Progenitor cell of endocrine pancreas (in vitro differentiated cells): Measurements from ENCODE around the gene NKX2-2. TPM values are rescaled to one million over a fixed set of nuclear protein-coding genes. Genes with fewer than 3 reads are reported as not detected.

Experiments
- DNase-seq: peaks from one replicate; pipeline ENCODE4 v3.0.0; 2021; ENCODE audit warnings: low spot score; ENCODE audit not compliant: unreplicated experiment
- H3K27ac Mint-ChIP-seq: 2 replicates; pipeline ENCODE4 v1.8.0; 2021; ENCODE audit warnings: mild to moderate bottlenecking, moderate library complexity, mixed read lengths
- H3K27me3 Mint-ChIP-seq: 2 replicates; pipeline ENCODE4 v1.8.0; 2021; ENCODE audit warnings: mixed read lengths
- H3K36me3 Mint-ChIP-seq: 2 replicates; pipeline ENCODE4 v1.8.0; 2022; ENCODE audit warnings: mixed read lengths; ENCODE audit not compliant: insufficient read depth
- H3K4me1 Mint-ChIP-seq: 2 replicates; pipeline ENCODE4 v1.8.0; 2021; ENCODE audit warnings: low read depth, mixed read lengths
- H3K4me3 Mint-ChIP-seq: 2 replicates; pipeline ENCODE4 v1.8.0; 2021; ENCODE audit warnings: low read depth, mild to moderate bottlenecking, moderate library complexity, mixed read lengths
- H3K9me3 Mint-ChIP-seq: 2 replicates; pipeline ENCODE4 v1.8.0; 2021; ENCODE audit warnings: low read depth, mixed read lengths
- total RNA-seq: library from RNA; stranded (reverse); gene quantifications from 2 replicates; pipeline ENCODE4 v1.2.1, GENCODE V29; 2021
- TF ChIP-seq, protein P1 (sequence below): fragments of 200-600 bp; sonication (generic); IDR thresholded peaks from one replicate; pipeline ENCODE4 v1.5.0; 2021; ENCODE audit warnings: antibody characterized with exemption, mild to moderate bottlenecking; ENCODE audit not compliant: unreplicated experiment

Gene NKX2-2
- total RNA-seq, 1 donor from 2014 or later: 15.5 TPM

DNA sequence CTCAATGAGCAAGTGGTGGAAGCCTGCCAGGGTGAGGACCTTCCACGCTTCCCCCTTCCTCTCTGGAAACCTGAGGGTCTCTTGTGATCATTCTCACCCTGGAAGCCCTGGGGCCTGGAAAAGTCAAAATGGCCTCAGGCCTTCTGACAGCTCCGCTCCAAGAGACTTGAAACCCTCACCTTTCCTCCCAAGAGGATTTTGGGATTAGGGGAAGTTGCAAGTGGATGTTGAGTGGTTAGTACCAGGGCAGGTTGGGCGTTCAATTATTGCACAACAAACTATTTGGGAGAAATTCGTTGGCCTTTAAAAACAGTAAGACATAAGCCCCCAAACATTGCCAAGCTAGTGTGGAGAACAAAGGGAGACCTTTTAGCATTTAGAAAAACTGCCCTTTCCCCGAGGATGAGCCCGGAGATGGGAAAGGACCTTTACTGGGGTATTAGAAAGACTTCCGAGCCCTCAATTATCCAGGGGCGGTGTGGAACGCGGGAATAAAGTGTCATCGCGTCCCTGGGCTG lies 4.7 kb downstream of the NKX2-2 start:
- H3K4me3 Mint-ChIP-seq: peak overlapping the region; percentile 35
- DNase-seq: no peak
- H3K27me3 Mint-ChIP-seq: peaks cover 82% of the 10 kb centered on the region
- H3K4me1 Mint-ChIP-seq: peaks cover 8% of the 10 kb centered on the region
- H3K9me3 Mint-ChIP-seq: no peaks in the 10 kb centered on the region
- no peaks in the 10 kb centered on the region for H3K36me3 Mint-ChIP-seq
- peak overlapping the region; percentile 77 for H3K27ac Mint-ChIP-seq
- TF ChIP-seq, protein P1, sequence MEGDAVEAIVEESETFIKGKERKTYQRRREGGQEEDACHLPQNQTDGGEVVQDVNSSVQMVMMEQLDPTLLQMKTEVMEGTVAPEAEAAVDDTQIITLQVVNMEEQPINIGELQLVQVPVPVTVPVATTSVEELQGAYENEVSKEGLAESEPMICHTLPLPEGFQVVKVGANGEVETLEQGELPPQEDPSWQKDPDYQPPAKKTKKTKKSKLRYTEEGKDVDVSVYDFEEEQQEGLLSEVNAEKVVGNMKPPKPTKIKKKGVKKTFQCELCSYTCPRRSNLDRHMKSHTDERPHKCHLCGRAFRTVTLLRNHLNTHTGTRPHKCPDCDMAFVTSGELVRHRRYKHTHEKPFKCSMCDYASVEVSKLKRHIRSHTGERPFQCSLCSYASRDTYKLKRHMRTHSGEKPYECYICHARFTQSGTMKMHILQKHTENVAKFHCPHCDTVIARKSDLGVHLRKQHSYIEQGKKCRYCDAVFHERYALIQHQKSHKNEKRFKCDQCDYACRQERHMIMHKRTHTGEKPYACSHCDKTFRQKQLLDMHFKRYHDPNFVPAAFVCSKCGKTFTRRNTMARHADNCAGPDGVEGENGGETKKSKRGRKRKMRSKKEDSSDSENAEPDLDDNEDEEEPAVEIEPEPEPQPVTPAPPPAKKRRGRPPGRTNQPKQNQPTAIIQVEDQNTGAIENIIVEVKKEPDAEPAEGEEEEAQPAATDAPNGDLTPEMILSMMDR: no peak

DNA sequence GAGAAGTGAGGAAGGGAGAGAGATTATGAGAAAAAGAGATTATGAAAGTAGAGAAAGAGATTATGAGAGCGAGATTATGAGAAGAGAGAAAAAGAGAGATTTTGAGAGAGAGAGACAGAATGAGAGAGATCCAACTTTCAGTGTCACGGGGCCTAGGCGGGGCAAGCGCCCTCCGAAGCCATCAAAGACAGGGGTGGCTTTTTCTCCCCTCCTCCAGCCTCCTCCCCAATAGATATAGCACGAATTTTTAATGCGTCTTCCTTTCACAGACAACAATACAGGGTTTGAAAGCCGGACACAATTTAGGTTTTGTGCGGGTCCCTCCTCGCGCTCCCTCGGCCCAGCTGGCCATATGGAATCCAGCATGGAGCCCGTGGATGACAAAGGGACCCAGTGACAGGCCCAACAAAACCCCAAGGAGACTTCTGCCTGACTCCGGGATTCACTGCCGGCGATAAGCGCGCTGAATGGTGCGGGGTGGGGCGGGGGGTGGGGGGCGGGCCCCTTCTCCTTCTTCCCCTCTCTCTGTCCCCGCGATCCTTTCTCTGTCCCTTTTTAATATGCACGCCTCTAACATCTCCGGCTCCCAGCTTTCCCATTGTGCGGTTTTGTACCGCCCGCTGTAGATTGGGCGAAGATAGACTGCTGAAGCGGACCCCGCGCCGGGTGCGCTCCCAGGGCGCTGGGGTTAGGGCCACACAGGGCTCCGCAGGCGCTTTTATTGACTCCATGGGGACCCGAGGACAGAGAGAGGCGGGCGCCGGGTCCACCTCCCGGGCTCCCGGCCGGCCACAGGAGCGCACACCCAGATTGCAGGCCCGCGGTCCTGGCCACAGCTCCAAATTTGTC lies 5.4 kb downstream of the NKX2-2 start:
- H3K27me3 Mint-ChIP-seq: peaks cover 85% of the 10 kb centered on the region
- TF ChIP-seq, protein P1: no peak
- DNase-seq: no peak
- H3K4me1 Mint-ChIP-seq: peaks cover 7% of the 10 kb centered on the region
- H3K27ac Mint-ChIP-seq: no peak overlapping the region
- no peak overlapping the region for H3K4me3 Mint-ChIP-seq
- H3K9me3 Mint-ChIP-seq: no peaks in the 10 kb centered on the region
- no peaks in the 10 kb centered on the region for H3K36me3 Mint-ChIP-seq

DNA sequence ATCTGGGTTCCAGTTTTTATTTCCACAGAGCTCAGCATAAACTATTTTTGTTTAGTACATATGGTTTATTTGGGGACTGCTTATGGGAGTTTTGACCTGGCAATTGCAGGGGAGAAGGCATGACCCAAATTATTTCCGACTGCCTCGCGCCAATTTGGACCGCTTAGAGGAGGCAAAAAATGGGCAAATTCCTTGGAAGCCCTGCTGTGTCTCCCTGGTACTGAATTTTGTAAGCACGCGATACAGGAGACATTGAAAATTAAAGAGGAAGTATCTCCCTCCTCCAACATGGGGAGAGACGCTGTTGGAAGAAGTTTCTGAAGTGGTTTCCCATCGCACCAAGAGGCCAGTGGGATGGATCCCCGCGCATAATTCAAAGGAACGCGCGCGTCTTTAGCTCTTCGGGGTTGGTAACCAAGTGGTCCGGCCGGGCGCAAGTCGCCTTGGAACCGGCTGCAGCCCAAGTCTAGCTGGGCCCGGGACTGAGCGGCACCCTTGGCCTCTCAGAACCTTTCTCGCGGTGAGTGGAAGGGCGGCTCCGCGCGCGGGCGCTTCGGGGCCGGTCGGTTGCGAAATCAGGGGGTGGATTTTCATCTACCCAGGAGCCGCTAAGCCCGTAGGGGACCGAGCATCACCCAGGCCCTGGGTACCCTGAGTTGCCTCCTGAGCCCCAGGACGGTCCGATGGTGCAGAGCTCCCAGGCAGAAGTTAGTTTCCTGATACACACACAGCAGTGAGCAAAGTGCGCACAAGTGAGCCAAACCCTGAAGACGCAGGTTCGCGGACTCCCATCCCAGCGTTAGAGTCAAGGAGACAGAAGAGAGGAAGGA lies 6.2 kb downstream of the NKX2-2 start:
- DNase-seq: no peak
- TF ChIP-seq, protein P1: no peak
- no peak overlapping the region for H3K4me3 Mint-ChIP-seq

DNA sequence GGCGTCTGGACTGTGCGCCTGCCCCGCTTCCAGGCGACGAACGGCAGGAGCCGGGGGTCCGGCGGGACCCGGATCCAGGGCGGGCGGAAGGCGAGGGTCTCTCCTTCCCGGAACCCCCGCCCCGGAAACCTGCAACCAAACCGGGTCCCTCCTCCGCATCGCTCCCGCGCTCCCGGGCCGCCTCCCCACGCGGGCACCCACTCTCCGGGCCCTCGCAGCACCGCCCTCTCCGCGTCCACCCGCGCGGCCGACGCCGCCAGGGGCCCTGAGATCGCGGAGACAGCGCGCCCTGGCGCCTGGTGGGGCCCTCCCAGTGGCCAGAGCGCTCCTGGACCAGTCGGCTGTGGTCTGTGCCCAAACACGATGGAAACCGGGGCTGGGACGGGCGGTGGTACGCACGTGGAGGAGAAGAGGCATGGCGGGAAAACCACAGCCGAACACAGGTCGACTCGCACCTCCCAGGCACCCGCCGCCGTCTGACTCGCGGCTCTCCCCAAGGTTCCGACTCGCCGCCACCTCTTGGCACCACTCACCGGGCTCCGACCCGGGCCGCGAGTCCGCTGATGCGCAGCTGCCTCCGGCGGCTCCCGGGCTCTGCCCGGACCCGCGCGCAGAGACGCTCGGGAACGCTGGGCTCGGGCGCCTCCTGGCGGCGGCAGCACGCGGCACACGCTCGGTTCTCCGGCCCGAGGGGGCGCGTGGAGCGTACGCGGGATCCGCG lies 7.9 kb downstream of the NKX2-2 start:
- DNase-seq: peak; percentile 70
- Mint-ChIP-seq H3K4me3 (no peak overlapping the region), H3K36me3 (no peaks in the 10 kb centered on the region), H3K27ac (peak overlapping the region; percentile 85), H3K4me1 (peaks cover 4% of the 10 kb centered on the region), H3K27me3 (peaks cover 85% of the 10 kb centered on the region), H3K9me3 (no peaks in the 10 kb centered on the region)
- TF ChIP-seq, protein P1: peak; percentile 90

More for the DNA sequence above, 6.2 kb downstream of the NKX2-2 start:
- Mint-ChIP-seq H3K4me1 (peaks cover 7% of the 10 kb centered on the region), H3K27me3 (peaks cover 87% of the 10 kb centered on the region), H3K36me3 (no peaks in the 10 kb centered on the region), H3K27ac (no peak overlapping the region), H3K9me3 (no peaks in the 10 kb centered on the region)
